Stimulated activated CD8-positive, alpha-beta memory T cell treated with anti-CD3 and anti-CD28 coated beads, Interleukin-12 subunit alpha, Interleukin-12 subunit beta, amount 100 ng/mL, for 24 hours (primary cell): ENCODE measurements around the gene ANXA7.
"Not testable (repeated sequence)": the region's sequence is repeated elsewhere in the genome, so short reads cannot be mapped to it uniquely, and the experiment has no call there.

Source experiments
- DNase-seq: peaks from one replicate; pipeline ENCODE4 v3.0.0-alpha.2; 2020; ENCODE audit errors: extremely low read depth

ANXA7 gene

GRCh38 chr10:73408061-73408460, 5.8 kb downstream of the ANXA7 start:
- no peak for DNase-seq

- DNase-seq: no peak
Observed at GRCh38 chr10:73407495-73407894, 6.4 kb downstream of the ANXA7 start.

GRCh38 chr10:73406846-73407245, 7.0 kb downstream of the ANXA7 start:
- DNase-seq: no peak

GRCh38 chr10:73405556-73405955, 8.3 kb downstream of the ANXA7 start:
- DNase-seq: no peak

- no peak for DNase-seq
Observed at GRCh38 chr10:73404690-73405089, 9.2 kb downstream of the ANXA7 start.

- DNase-seq: no peak
Observed at GRCh38 chr10:73401636-73402035, 12.2 kb downstream of the ANXA7 start.

GRCh38 chr10:73399063-73399462, 14.8 kb downstream of the ANXA7 start:
- DNase-seq: no peak

- DNase-seq: no peak
Observed at GRCh38 chr10:73398024-73398423, 15.8 kb downstream of the ANXA7 start.

- not testable (repeated sequence) for DNase-seq
Observed at GRCh38 chr10:73394325-73394724, 19.5 kb downstream of the ANXA7 start.

- no peak for DNase-seq
Observed at GRCh38 chr10:73388228-73388627, 25.6 kb downstream of the ANXA7 start.

- no peak for DNase-seq
Observed at GRCh38 chr10:73386583-73386982, 27.3 kb downstream of the ANXA7 start.

- DNase-seq: no peak
Observed at GRCh38 chr10:73379064-73379748, 34.7 kb downstream of the ANXA7 start.

GRCh38 chr10:73376679-73377078, 37.2 kb downstream of the ANXA7 start:
- DNase-seq: no peak

GRCh38 chr10:73368238-73368637, 45.6 kb downstream of the ANXA7 start:
- DNase-seq: no peak

GRCh38 chr10:73366381-73367298, 47.2 kb downstream of the ANXA7 start:
- no peak for DNase-seq

- no peak for DNase-seq
Observed at GRCh38 chr10:73364964-73365363, 48.9 kb downstream of the ANXA7 start.

- DNase-seq: no peak
Observed at GRCh38 chr10:73359492-73359891, 54.4 kb downstream of the ANXA7 start.

GRCh38 chr10:73358331-73359279, 55.3 kb downstream of the ANXA7 start, which contains the start of gene CFAP70:
Gene CFAP70 (minus strand): TSS chr10:73358864. CDS start chr10:73354796, 4,068 bp downstream.
- peak; percentile 81 for DNase-seq

- no peak for DNase-seq
Observed at GRCh38 chr10:73357821-73358220, 56.0 kb downstream of the ANXA7 start.

- no peak for DNase-seq
Observed at GRCh38 chr10:73357166-73357565, 56.7 kb downstream of the ANXA7 start.

- DNase-seq: no peak
Observed at GRCh38 chr10:73344269-73344668, 69.6 kb downstream of the ANXA7 start.

- DNase-seq: no peak
Observed at GRCh38 chr10:73340121-73340520, 73.7 kb downstream of the ANXA7 start.
